HG03575 (cell line): ENCODE measurements around the gene STK24.

Source experiments
- ATAC-seq: cut with Tn5 transposase; IDR thresholded peaks from one replicate; pipeline ENCODE4 v1.9.1; 2021; ENCODE audit not compliant: unreplicated experiment, insufficient number of reproducible peaks, low FRiP score; ENCODE audit errors: extremely low read depth

Gene STK24

DNA sequence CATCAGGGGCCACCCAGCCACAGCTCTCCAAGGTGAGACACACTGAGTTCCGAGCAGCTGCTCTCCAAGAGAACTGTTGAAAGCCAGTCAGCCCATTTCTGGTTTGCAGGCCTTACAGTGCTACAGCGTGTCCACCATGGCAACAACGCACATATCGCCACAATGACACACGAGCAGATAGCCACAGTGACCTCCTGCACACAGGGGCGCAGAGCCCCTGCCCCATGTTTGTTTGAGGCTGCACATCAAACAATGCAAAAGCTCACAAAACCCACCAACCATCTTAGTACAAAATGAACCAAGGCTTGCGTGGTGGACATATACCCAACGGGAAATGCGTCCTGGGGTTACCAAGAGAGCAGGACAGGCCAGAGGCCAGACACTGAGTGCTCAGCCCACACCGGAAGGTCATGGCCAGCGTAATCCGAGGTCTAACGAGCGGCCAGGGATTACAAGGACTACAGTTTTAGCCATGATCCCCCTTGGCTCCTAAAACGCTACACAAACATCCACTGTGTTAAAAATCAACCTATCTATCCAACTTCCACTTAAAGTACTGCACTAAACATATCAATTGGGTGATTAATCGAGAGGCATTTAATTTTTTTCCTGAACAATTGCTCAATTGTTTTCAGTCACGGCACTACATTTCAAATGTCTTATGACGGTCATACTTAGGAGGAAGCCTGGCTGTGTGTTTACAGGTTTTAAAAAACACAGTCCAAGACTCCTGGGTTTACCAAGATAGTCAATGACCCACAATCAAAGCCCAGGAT is 56.0 kb downstream of the STK24 start:
- no peak for ATAC-seq

DNA sequence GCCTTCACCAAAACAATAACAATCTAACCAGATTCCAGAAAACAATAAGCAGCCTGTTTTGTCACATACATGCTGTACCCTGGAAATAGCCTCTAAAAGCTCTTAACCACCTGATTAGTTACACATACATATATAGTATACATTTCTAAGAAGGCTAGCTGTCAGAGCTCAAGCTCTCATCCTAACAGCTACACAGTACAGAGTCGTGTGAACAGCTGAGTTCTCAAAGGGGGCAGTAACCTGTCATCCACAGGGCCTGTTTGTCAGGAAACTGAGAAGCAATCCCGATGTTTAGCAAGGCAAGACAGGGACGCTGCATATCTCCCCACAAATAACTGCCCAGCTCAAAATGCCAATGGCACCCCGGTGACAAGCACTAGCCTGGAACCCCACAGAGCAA is 56.9 kb downstream of the STK24 start:
- ATAC-seq = no peak

DNA sequence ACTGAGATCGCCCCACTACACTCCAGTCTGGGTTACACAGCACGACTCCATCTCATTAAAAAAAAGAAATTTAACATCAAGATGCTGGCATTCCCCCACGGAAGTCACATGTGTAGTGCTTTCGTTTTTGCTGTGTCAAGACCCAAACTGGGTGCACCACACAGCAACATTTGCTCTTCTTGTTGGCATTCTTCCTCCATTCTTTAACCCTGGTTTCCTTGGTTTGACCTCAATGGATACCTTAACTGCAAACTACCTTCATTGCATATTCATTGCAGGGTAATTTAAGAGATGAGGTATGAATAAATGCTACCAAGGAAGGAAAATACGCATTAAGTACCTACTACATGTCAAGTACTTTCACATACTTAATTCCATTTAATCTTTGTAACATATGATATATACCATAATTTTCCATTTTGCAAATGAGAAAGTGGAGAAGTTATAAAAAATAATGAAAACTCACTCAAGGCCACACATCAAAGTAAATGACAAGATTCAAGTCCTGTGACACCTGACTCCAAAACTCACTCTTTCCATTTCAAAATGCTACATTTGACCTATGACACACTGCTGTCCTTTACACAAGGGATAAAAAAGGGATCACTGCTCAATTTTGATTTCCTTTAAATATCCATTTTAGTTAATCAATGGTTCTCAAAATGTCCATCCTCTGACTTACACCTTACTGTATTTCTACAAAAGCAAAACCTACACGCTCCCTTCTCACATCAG is 59.2 kb downstream of the STK24 start:
- no peak for ATAC-seq

DNA sequence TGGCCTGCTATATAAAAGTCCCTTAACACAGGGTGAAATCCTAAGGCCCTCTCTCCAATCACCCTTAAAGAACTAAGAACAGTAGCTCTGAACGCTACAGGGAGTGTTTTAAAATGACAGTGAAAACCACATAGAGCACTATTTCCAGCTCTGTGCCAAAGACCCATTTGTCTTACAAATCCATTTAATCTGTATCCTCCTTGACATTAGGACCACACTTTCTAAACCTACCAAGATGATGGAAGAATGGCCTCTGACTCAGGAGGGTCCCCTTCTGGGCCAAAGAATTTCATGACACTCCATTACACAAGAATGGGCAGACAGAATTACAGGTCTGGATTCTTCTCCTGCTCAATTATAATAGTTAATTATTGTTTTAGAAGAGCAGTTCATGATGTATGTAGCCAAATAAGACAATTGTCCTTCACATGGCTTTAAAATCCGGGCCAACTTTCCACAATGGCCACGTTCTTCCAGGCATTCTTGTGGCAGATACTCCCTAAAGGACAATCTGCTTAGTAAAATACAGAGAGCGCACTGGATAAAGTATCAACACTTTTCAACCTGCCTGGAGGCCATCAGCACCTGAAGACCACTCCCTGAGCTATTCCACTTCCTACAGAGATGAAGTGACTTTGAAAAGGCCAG is 61.0 kb downstream of the STK24 start:
- ATAC-seq = no peak

DNA sequence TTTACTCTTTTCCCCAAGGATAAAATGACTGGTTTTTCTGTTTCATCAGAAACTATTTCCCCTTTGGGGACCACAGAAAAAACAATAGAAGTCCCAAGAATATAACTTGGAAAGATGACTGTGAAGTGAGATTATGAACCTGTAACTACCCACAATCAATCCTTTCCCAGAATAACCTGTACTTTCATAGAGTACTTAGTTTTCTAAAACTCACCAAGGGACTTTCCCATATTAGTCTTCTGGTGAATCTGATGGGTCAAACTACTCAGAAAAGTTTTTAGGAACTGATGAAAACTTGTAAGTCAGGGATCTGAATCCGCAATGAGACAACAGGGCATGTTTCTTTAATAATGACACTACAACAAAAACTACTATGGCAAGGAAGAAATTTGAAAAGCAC is 62.6 kb downstream of the STK24 start:
- no peak for ATAC-seq

DNA sequence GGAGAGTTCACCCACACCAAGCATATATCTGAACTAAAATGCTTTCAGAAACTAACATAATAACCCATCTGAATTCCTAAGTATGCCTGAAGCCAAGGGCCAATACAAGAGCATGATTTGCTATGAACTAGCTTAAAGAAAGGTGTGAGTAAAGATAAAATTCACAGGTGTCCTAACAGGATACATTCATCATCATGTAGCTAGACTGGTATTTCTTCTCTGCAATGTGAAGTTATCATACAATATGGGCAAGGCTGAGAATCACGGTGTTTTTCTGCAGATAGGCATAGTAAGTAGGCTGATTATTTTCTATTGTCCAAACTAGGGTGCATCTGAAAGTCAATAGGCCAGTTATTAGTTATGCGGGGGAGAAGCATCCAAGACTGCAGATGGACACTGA is 63.1 kb downstream of the STK24 start:
- no peak for ATAC-seq

DNA sequence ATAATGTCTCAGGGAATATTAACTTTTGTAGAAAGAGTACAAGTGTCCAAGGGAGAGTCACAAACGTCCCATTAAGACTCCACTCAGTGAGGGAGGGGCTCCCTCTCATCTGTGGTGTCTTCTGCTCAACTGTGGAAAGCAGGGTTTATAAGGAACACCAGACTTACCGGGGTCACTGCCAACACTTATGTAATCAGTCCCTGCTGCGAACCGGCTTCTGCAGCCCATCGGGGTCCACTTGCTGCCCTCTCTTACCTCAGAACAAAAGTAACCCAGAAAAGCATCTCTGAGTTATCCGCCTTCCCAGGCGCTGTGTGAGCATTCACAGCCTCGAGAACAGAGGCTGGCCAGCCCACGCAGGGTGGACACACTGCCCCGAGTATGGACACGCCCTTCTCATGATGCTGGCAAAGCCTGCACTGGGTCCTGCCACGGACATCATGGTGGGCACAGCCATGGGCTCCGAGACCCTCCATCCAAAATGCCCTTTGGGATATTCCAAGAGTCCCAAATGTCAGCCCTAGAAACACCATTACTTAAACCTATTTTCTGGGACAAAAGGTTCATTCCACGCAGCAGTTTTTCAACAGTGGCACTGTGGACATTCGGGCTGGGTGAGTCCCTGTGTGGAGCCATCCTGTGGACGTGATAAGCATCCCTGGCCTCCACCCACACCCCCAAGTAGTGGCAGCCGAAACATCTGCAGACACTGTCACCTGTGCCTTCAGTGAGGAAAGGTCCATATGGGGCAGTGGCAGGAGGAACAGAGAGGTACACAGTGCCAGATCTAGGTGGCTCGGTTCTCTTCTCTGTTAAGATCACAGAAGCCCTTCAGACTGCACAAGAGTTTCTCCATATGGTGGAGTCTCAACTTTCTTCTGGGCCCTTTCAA is 63.9 kb downstream of the STK24 start:
- ATAC-seq = no peak

DNA sequence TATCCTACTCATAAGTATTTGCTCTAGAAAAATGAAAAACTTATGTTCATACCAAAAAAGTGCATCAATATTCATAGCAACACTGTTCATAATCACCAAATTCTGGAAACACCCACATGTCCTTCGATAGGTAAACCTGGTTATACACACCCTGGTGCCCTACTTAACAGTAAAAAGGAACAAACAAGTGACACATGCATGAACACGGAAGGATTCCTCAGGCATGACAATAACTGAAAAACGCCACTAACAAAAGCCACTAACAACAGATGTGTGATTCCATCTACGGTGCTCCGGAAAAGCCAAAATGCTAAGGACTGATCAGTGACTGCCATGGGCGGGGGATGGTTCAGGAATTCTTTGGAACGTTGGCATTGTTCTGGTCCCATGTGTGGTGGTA is 65.5 kb downstream of the STK24 start:
- ATAC-seq = no peak

DNA sequence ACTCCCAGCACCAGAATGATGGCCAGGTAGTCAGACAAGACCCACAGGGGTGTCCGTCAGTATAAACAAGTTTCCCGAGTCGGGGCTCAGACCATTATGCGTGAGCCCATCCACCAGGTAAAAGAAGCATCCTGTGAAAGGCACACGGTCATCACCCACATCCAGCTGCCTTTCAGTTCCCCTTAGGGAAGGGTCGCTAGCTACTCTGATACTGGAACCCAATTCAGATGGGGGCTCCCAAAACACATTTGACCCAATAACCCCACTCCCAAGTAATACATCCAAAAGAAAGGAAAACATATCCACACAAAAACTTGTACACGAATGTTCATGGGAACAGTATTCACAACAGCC is 66.8 kb downstream of the STK24 start:
- no peak for ATAC-seq

DNA sequence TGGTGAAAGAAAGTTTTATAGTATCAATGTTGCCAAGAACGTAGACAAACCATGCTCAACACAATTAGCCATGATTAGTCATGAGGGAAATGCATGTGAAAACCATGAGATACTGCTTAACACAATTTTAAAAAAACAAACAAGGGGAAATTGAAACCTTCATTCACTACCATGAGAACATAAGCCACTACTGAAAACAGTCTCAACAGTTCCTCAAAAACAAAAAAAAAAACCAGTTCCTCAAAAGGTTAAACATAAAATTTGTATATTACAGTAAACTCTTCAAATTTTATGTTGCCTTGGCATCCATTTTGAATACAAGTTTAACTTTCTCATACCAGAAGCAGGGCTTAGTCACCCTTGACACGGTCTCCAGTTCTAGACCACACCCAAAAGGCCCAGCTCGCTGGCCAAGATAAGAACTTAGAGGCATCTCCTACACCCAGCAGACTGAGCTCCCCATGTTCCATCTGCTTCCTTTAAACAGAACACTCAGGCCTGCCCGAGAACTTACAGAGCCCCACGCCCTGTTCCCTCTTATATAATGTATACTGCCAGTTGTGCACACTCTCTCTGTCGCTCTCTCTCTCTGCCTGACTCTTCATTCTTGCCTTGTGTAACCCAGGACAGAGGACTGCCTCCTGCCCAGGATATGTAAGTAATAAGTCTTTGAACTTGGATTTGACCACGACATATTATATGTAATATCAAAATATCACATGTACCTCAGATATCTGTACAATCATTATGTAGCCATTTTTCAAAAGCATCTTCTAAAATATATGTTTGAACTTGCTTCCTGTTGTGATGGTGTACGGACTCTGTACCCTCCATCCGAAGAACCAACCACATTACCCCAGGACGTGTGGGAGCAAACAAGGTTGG is 67.4 kb downstream of the STK24 start:
- peak; percentile 43 for ATAC-seq

DNA sequence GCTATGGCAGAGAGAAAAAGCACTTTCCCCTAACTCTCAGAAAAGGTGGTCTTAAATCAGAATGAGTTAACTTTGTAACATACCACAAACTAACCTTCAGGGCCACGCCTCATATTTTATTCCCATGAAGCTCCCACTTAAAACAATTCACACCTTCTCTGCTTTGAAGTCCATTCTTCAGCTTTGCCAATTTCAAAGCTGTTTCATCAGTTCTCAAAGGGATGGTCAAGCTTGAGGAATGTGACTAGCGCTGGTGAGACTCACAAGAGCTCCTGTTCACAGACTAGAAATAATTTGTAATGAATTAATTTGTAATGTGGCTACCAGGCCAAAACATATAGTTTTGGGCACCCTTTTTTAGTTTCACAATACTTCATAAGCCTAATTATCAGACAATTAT is 68.2 kb downstream of the STK24 start:
- ATAC-seq = no peak

DNA sequence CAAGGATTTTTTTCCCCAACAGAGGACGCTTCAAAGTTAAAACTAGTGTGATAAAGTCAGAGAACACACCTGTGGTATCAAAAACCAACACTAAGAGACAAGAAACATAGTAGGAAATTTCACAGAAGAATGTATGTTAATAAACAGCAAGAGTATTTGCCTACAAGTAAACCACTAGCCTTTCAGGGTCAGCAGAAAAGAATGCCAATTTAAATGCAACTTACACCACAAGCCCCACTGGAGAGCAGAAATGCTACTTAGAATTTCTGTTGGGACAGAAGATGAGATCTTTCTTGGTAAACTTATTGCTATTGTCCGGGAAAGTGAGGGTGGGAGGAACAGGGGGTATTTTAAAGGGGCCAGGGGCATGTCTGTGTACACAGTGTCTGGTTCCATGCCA is 68.6 kb downstream of the STK24 start:
- ATAC-seq = no peak

DNA sequence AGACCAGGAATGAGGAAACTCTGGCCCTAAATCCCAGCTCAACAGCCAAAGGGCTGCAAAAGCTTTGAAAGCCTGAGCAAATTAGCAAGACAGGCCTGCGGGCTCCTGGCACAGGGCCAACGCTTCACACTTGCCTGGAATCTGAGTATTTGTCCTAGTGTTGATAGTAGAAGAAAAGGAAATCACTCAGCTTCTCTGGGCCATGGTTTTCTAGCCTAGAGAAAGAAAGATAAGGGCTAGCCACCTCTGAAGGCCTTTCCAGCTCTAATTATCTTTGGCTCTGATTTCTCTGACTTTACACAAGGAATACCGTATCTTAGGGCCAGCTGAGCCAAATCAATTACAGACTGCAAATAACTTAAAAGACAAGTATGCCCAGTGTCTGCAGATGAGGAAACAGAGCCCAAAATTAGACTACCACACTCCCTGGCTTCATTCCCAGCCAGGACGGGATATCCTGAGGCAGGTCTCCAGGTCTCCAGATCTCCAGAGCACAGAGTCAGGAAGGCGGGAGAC is 69.6 kb downstream of the STK24 start:
- ATAC-seq = no peak

DNA sequence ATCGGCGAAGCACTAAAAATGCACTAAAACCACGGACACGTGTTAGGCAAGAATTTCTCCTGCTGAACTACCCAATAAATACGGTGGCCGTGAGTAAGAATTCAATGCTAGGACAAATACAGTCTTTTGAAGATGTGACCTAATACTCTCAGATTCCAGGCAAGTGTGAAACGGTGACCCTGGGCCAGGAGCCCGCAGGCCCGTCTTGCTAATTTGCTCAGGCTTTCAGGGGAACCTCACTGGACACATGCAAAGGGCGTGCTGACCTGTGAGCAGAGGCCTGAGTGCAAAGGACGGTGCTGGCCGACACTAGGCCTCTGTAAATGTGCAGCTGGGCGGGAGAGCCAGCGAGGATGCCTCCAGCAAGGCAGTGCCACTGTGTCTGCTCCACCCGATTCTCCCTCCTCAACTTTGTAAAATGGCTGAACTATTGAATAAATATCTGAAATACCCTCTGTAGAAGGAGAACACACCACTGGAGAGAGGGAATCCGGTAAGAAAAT is 70.1 kb downstream of the STK24 start:
- ATAC-seq = no peak

DNA sequence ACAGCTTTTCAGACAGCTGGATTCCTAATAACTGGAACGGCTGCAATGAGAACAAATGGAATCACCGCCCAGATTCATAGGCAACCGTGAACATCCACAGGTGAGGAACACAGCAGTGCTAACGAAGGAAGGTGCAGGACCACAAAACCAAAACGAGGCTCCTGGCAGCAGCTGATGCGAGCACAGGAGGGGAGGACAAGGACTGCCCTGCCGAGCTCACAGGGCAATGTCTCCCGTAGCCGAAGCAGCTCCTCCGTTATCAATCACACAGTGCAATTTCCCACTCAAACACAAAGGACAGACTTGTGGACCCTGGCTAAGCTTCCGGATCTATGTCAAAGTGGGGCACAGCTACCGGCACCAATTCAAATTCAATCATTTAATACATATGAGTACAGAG is 70.6 kb downstream of the STK24 start:
- no peak for ATAC-seq

DNA sequence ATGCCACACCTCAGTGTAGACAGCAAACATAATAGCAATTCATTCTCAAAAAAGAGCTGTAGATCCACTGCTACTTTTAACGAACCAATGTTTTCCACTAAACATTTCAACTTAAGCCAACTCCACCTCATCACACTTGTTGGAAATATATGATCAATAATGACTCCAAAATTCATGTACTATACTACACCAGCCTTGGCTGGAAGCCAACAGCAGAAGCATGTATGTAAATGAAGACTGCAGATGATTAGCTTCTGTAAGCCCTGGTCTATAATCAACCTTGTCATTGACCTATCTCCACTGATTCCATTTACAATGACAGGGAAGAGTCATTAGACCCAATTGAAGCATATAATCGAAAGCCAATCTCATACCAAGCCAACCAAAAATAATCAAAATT is 71.7 kb downstream of the STK24 start:
- ATAC-seq = no peak

DNA sequence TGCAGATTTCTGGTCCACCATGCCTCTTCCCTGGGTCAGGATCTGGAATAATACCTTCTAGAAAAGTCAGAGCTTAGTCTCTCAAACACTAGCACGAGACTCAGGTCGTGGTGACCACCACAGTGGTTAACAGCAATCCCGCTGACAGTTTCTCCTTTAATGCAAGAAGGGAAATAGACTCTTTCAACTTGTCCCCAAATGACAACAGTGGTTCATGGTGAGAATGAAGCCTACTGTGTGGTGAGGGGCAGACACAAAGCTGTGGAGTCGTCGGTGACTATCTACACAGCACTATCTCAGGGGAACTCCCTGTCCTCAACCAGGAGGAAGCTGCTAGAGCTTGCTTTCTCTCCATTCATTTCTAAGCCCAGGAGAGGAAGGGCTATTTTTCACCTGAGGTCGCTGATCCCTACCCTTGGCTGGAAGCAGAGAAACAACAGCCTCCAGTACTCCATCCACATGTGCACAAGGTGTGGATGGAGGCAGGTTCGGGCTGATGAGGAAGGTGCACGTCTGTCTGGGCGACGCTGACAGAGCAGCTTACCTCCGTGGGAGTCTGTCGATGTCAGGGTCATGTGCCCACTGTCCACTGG is 72.4 kb downstream of the STK24 start:
- ATAC-seq = no peak

DNA sequence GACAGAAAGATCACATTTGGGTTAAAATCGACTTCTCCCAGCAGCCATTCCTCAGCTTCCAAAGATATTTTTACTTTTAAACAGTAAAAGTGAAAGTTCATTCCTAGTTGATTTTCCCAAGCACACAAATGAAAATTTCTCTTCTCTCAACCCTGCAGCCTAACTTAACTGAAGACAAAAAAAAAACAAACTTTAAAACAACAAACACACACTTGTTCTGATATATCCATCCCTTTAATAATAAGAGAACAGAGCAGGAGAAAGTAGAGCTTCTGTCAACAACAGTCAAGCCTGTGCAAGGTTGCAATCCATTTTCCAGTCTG is 72.9 kb downstream of the STK24 start:
- no peak for ATAC-seq
